Subcutaneous adipose tissue (tissue), 4 donors: Measurements from ENCODE around the gene POR. TPM values are rescaled to one million over a fixed set of nuclear protein-coding genes. Genes with fewer than 3 reads are reported as not detected.

Experiments used
- total RNA-seq, 4 donors: library from RNA; depleted of rRNA; stranded (reverse); fragments of >200 nt; gene quantifications; one replicate each; pipeline ENCODE4 v1.1.0, GENCODE V29; 2016
- TF ChIP-seq, protein P1 (sequence below): fragments of 450-650 bp; IDR thresholded peaks from one replicate; pipeline ENCODE4 v1.5.1; 2016; ENCODE audit warnings: low read depth, mild to moderate bottlenecking, control low read depth, antibody characterized with exemption, moderate library complexity

The POR gene
- total RNA-seq, 4 donors from 2014 or later = 72.2 to 107 (median 79.5) TPM

GRCh38 chr7:75985009-75985517, 70.1 kb downstream of the POR start:
- TF ChIP-seq, protein P1, sequence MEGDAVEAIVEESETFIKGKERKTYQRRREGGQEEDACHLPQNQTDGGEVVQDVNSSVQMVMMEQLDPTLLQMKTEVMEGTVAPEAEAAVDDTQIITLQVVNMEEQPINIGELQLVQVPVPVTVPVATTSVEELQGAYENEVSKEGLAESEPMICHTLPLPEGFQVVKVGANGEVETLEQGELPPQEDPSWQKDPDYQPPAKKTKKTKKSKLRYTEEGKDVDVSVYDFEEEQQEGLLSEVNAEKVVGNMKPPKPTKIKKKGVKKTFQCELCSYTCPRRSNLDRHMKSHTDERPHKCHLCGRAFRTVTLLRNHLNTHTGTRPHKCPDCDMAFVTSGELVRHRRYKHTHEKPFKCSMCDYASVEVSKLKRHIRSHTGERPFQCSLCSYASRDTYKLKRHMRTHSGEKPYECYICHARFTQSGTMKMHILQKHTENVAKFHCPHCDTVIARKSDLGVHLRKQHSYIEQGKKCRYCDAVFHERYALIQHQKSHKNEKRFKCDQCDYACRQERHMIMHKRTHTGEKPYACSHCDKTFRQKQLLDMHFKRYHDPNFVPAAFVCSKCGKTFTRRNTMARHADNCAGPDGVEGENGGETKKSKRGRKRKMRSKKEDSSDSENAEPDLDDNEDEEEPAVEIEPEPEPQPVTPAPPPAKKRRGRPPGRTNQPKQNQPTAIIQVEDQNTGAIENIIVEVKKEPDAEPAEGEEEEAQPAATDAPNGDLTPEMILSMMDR = no peak

- TF ChIP-seq, protein P1 = no peak
These were observed 70.7 kb downstream of the POR start for GRCh38 chr7:75985518-75986146.

- TF ChIP-seq, protein P1 = no peak
These were observed 71.3 kb downstream of the POR start for GRCh38 chr7:75986147-75986781.

DNA sequence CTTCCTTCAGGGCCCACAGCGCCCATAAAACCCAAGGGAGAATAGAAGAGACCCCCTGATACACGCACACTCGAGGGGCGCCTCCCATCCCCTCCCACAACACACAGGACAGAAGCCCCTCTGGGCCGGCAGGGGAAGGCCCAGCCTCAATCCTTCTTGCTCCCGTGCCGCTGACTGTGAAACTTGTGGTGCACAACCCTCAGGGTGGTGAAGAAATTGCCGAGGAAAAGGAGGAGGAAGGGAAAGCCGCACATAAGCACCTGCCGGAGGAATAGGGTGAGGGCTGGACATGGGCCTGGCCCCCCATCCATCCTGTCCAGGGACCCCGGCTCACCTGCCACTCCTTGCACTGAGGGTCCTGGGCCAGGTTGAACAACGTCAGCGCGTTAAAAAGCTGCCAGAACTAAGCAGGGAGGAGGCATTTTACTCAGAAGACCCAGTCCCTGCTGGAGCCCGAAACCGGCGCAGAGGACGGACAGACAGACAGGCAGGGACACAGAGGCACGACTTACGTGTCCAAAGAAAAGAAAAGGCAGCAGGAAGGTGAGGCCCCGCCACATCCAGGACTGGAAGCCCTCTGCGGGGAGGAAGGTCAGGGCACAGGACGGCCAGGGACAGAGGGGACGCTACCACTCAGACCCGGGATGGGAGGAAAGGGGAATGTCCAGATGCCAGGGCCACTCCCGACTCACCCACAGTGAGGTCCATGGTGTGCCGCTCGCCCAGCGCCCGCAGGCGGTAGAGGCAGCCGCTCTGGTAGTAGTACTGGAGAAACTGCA, 72.3 kb downstream of the POR start:
- TF ChIP-seq, protein P1 = no peak

DNA sequence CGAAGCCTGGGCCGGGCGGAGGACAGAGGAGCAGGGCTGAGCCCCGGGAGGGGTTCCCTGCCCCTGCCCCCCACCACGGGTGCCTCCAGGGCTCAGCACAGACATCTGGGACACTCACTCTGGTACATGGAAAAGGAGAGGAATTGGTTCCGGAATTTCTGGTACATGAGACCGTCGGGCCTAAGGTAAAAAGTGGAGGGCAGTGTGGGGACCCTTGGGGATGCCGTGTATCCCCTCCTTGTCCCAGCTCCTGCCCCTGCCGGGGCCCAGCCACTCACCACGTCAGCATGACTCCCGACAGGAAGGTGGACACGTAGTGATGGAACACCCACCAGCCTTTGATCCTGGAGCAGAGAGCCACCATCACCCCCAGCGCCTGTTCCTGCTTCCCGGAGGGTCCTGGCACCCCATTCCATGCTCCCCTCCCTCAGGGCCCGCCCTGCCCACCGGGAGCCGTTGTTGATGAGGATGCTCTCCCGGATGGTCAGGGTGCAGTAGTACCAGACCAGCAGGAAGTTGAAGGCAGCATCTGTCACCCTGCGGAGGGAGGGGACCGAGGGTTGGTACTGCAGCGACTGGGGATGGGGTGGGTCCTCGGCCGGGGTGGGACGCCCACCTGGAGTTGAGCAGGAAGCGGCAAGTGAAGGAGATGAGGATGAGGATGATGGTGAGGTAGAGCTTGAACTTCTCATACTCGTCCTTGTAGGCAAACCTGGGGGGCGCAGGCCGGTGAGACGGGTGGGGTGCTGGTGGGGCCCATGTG, 73.0 kb downstream of the POR start:
- TF ChIP-seq, protein P1 = no peak

DNA sequence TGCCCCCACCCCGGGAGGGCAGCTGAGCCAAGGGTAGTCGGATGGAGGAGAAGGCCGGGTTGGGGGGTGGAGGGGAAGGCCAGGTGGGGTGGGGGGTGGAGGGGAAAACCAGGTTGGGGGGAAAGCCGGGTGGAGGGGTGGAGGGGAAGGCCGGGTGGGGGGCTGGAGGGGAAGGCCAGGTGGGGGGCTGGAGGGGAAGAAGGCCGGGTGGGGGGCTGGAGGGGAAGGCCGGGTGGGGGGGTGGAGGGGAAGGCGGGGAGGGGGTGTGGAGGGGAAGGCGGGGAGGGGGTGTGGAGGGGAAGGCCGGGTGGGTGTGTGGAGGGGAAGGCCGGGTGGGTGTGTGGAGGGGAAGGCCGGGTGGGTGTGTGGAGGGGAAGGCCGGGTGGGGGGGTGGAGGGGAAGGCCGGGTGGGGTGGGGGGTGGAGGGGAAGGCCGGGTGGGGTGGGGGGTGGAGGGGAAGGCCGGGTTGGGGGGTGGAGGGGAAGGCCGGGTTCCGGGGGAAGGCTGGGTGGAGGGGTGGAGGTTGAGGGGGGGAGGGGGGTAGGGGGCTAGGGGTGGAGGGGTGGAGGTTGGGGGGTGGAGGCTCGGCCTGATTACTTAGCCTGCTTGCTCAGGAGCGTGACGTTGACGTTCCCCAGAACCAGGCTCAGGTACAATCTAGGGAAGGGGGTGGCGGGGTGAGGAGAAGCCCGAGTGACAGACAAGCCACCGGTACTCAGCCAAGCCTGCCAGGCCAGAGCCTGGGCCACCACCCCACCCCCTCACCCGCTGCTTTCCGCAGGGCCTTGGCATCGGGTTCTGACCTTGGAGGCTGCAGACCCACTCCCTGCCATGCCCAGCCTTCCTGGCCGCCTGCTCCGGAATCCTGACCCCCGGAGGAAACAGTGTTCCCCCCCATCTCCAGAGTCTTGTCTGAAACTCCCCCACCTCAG, 73.9 kb downstream of the POR start:
- TF ChIP-seq, protein P1 = no peak
